Activated CD8-positive, alpha-beta memory T cell treated with anti-CD3 and anti-CD28 coated beads for 24 hours (primary cell): ENCODE data around the gene DLGAP1.
"Not testable (repeated sequence)": the region's sequence is repeated elsewhere in the genome, so short reads cannot be mapped to it uniquely, and the experiment has no call there.

Source experiments
- DNase-seq: peaks from one replicate; pipeline ENCODE4 v3.0.0-alpha.2; 2020

The DLGAP1 gene

DNA sequence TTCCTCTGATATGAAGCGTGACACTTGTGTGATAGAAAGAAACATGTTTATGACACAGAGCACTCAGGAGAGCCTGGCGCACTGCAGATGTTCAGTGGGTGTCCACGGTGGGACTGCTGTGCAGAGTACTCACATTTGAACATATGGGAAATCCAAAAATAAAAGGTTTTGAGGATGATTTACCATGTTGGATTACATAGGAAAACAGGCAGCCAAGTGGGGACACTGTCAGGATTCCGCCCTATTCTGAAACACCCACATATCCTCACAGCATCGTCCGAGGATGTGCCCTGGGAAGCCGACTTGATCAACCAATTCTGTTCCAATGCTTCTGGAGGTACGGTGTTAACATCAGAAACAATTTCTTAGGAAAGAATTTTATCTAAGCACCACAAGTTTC is 741.4 kb downstream of the DLGAP1 start:
- DNase-seq, result no peak

DNA sequence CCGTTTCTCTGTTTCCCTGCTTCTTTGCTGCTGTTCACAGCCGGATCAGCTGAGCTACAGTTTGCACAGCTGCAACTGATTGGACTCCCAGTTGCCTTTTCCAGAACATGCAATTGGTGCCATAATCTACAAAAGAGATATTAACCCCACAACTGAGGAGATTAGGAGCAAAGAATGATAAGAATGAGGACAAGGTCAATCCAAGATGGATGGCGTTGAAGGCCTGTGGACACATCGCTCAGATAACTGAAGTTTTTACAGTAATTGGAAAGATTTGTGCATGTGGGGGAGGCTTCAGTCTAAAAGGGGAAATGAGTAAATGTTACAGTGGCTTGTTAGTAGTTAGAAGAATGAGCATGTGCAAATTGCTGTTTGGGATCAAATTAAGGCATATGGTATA is 741.9 kb downstream of the DLGAP1 start:
- DNase-seq, result no peak

DNA sequence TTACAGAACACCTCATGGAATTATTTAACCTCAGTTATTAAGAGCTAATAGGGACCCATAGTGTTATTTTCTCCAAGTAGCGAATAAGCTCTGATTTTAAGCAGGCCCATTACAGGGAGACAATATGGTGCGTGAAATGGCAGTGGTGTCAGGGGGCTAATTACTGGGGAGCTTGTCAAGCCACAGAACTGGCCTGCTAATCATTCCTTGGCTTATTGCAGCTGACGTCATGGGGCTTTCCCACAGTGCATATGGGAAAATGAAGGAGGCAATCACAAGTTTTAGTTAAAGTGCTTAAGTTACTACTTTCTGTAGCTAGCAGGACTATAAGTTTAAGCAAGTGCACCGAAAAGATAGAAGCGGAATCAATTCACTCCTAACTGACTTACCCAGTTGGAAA is 742.6 kb downstream of the DLGAP1 start:
- no peak for DNase-seq

DNA sequence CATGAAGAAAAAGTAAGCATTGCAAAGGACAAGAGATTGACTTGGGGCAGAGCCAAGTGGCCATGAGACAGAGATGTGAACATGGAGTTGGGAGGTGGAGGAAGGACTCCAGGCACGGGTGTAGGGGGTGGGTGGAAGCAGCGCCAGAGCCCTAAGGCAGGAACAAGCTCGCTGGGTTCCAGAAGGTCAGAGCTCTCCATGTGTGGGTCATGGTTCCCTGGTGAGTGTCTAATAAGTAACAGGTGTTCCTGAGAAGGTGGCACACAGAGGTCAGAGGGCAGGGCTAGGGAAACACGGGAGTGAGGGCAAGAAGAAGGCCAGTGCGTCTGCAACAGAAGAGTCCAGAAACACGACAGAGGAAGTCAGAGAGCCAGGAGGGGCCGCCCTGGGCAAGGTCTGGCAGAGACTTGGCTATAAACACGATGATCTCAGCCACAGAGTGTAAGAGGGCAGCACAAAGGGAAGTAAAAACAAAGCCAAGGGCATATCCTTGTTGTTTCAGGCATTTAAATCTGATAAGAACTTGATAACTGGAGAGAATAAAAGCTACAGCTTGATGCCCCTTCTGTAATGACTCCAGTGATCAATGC is 744.3 kb downstream of the DLGAP1 start:
- no peak for DNase-seq

DNA sequence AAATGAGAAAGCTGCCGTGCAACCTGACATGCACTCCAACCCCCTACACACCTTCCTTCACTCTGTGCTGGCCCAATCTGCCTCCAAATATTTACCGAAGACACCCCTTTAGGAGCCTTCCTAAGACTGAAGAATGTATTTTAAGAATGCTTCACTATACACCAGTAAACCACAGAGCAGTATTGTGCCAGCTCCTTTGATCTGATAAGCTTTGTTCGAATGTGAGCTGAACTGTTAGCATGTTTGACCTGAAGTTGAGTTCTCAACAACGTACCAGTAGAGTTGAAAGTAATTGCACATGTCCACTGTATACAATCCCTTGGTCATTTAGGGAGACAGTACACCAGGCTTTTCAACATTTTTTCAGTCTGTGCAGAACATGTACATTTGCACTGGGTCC is 745.9 kb downstream of the DLGAP1 start:
- no peak for DNase-seq

DNA sequence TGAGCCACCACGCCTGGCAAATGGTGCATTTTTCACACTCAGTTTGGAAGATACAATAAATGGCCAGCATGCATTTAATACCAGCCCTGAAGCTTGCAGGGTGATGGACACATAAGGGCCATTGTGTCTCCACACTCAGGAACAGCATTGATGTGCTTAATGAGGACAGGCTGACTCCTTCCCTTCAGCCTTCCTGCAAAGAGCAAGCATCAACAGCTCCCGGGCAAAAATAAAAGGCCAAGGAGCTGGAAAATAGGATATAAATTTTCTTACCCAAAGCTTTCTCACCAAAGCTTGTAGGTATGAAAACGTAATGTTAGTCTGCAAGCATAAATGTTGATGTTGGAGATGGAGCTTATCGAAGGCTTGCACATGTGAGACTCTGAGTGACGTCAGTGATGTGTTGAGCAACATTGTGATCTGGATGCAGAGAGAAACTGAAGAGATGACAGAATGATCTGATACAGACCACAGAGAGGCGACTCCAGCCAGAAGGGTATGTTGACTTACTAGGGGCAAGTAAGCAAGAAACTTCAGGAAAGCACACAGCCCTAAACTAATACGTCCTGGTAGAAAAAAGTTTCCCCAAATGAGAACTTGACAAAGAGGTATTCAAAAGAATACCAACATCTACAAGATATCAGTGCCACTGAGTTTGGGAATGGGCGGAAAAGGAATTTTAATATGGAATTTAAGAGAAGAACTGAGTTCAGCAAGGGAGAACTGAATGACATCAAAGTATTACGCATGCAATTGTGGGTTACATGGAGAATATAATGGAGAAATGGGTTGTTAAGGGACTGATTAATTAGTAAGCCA is 748.6 kb downstream of the DLGAP1 start:
- DNase-seq, result no peak

DNA sequence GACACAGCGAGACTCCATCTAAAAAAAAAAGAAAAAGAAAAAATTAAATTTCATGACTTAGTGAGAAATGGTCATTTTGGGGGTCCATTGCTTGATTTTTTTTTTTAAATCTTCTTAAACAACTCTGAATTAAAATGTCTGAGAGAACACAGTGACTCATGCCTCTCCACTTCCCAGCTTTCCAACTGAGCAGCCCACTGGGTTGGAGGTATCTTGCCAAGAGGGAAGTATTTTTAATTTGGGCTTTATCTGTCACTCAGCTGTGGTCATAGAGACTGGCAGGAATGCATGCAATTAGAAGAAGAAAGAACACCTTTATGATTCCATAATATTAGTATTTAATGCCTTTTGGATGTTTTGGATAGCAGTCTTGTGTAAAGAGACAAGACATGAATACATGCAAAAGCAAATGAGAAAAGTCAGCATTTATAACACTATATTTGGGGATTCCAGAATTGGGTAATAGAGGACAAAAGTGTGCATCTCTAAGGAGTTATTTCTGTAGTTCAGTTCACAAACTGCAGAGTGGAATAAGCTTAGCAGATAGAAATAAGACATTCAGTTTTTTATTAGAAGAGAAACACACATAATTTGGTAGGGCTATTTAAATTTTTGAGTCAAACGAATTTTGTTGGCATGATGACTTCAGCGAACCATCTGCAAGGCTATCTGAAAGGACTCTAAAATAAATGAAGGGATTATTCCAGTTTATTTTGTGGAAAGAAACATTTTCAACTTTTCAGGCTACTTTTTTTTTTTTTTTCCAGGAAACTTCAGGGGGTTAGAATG is 750.4 kb downstream of the DLGAP1 start:
- DNase-seq, result no peak

DNA sequence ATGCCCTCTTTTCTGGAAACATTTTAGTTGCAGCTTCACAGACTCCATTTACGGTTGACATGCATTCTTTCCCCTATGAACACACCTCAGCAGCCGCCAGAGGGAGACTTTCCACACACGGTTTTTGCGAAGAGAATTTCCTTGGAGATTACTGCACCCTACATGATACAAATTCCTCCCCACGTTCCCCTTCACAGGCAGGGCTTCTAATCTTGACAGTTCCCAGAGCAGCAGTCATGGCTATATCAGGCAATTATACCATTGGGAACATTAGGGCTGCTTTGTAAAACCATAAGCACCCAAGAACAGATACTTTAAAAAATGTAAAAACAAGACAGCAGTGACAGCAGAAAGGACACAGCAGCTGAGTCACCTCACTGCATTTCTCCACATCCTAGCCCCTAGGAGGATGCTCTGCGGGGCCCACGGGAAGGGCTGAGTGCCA is 751.4 kb downstream of the DLGAP1 start:
- DNase-seq, result no peak

DNA sequence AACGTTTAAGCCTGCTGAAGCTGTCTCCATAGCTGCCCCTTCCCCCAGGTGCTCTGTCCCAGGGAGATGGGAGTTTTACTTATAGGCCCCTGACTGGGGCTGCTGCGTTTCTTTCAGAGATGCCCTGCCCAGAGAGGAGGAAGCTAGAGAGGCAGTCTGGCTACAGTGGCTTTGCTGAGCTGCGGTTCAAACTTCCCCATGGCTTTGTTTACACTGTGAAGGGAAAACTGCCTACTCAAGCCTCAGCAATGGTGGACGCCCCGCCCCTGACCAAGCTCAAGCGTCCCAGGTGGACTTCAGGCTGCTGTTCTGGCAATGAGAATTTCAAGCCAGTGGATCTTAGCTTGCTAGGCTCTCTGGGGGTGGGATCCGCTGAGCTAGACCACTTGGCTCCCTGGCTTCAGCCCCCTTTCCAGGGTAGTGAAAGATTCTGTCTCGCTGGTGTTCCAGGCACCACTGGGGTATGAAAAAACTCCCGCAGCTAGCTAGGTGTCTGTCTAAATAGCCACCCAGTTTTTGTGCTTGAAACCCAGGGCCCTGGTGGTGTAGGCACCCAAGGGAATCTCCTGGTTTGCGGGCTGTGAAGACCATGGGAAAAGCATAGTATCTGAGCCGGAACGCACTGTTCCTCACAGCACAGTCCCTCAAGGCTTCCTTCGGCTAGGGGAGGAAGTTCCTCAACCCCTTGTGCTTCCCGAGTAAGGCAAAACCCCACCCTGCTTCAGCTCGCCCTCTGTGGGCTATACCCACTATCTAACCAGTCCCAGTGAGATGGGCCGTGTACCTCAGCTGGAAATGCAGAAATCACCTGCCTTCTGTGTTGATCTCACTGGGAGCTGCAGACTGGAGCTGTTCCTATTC is 755.2 kb downstream of the DLGAP1 start:
- not testable (repeated sequence) for DNase-seq

DNA sequence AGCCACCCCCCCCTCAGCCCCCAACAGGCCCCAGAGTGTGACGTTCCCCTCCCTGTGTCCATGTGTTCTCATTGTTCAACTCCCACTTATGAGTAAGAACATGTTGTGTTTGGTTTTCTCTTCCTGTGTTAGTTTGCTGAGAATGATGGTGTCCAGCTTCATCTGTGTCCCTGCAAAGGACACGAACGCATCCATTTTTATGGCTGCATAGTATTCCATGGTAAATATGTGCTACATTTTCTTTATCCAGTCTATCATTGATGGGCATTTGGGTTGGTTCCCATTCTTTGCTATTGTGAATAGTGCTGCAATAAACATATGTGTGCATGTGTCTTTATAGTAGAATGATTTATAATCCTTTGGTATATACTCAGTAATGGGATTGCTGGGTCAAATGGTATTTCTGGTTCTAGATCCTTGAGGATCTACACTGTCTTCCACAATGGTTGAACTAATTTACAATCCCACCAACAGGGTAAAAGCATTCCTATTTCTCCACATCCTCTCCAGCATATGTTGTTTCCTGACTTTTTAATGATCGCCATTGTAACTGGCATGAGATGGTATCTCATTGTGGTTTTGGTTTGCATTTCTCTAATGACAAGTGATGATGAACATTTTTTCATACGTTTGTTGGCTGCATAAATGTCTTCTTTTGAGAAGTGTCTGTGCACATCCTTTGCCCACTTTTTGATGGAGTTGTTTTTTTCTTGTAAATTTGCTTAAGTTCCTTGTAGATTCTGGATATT is 760.9 kb downstream of the DLGAP1 start:
- not testable (repeated sequence) for DNase-seq

DNA sequence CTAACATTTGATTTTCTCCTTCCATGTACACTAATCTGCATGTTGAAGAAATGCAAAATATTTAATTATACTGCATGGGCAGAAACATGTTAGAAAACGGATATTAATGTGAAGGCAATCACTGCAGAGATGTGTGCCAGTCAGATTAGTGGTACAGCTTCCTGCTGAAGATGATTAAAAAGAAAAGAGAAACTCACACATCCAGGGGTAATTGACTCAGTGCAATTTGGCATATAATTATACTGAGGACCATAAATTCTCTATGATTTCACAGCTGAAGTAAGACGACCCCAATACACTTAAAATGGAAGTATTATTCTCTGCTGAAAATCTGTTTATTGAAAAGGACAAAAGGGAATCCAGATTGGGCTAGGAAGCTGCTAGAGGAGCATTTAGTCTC is 761.7 kb downstream of the DLGAP1 start:
- DNase-seq, result no peak

DNA sequence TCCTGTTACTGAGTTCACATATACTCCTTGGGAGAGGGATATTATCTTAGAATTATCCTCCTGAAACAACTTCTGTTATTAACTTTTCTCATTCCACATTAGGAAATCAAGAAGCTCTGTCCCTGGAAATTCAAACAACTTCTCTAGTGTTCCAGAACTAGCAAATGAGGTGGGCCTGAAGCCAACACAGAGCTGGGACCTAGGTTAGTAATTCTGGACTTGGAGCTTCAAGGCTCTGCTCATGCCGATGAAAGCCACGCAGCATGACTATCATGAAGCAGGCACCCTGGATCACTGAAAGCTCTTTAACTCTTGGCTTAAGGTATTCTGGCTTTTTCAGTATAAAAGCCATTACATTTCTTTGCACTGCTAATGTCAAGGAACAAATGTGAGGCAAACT is 762.4 kb downstream of the DLGAP1 start:
- DNase-seq, result no peak

DNA sequence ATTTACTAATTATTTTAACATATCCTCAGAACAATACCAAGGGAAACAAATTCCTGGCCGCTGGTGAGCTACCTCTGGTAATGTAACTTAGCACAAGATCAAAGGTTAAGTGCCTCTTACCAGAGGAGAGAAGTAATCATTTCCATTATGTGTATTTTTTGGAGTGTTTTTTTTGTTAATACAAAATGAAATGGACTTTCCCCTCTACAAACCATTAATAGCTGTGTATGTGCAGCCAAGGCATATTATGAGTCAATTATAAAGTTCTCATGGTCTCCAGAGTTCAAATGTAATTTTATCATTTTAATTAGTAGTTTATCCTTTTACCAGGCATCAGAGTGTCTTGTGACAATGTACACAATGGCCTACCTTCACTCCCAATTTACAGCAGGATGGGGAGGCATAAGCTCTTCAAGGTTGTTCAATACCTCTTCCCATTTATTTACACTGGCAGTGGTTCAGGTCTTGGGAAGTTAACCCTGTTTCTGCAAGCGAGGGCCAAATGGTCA is 762.9 kb downstream of the DLGAP1 start:
- DNase-seq, result no peak

DNA sequence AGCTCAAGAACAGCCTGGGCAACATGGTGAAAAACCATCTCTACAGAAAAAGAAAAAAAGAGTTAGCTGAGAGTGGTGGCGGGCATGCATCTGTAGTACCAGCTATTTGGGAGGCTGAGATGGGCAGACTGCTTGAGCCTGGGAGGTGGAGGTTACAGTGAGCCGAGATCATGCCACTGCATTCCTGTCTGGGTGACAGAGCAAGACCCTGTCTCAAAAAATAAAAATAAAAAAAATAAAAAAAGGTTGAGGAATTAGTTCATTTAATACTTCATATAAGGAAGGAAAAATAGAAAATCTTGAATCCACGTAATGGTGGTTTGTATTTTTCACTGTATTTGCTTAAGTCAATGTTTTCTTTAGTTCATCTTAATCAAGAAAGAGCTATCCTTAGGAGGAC is 763.4 kb downstream of the DLGAP1 start:
- DNase-seq, result no peak

DNA sequence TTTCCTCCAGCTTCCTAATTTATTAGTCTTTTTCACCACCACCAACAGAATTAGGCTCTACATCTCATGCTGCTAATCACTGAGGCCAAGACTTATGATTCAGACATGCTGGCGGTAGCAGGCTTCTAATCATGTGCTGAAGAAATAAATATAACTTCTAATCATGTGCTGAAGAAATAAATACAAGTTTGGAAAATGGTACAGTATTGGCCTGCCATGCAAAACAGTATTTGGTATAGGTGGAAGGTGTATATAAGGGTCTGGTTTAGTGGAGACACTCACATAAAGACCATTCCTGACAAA is 764.4 kb downstream of the DLGAP1 start:
- no peak for DNase-seq

DNA sequence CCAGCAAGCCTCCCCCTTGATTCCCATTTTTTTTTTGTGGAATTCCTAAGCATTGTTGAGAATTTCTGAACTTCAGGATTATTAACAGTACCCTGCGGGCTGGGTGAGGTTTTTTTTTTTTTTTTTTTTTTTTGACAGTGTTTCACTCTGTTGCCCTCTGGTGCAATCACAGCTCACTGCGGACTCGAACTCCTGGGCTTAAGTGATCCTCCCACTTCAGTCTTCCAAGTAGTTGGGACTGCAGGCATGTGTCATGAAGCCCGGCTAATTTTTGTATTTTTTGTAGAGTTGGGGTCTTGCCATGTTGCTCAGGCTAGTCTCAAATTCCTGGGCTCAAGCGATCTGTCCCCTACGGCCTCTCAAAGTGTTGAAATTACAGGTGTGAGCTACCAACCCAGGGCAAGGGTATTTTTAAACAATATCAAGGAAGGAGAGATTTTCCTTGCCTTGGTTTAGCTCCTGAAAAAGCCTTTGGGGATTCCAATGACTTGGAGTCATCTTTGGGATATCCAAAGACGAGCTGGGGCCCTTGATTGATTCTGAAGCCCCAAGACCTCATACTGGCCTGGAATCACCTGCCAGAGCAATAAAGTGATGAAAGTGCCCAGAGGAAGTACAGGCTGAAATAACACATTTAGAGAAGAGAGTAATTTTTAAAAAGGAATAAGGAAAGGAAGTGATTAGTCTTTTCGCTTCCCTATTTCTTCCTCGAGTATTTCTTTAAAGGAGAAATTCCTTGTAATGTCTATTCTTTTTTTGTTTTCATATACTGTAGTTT is 764.9 kb downstream of the DLGAP1 start:
- DNase-seq, result no peak

DNA sequence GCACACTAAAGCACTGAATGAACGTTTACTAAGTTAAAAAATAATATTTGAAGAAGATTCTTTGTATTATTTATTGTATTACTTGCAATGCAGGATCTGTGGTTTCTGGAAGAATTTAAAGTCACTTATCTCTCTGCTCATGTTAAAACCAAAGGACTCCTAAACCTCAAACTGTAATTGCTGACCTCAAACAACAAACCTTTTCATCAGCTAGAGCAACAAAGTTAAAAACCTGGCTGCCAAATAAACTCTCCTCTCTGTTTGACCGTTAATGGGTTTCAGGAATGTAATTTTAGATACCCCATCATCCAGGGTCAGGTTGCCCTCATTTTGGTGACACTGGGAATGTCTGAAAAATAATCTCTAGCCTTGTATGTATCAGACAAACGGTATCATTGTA is 766.0 kb downstream of the DLGAP1 start:
- DNase-seq, result no peak

DNA sequence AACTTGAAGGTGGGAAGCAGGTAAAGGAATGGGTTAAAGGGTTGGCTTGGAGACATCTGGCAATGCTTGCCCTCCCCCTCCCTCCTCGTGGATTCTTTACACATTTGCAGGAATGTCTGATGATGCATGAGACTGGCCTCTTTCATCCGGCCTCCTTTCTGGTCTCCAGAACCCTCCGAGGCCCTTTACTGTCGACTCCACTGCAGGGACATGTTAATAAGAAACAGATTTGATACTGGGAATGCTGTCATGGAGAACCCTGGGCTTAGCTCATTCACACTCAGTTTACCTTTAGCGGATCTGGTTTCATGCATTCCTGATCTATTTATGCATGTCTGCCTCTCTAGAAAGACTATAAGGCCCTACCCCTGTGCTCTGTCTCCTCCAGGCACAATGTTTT is 766.4 kb downstream of the DLGAP1 start:
- no peak for DNase-seq

DNA sequence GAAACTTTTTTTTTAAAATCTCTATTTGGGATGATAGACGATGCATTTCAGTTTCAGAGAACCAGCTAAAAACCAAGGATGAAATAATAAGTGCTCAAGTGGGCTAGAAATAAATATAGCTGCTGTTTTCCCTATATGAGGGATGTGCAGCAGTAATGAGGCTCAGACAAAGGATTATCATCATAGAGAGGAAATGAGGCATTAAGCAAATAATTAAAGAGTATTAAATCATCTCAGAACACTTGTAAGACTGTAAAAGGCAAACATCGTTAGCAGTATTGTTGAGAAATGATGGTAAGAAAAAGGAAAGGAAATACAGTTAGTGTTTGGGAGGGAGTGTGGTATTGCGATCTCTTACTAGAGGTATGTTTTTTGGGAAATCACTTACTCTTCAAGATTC is 771.6 kb downstream of the DLGAP1 start:
- DNase-seq, result no peak

DNA sequence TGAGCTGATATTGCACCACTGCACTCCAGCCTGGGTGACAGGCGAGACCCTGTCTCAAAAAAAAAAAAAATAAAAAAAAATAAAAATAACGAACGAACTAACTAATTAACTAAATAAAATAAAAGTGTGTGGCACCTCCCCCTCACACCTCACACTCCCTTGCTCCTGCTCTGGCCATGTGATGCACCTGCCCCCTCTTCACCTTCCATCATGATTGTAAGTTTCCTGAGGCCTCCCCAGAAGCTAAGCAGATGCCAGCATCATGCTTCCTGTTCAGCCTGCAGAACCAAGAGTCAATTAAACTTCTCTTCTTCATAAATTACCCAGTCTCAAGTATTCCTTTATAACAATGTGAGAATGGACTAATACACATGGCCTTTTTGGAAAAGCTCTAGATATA is 773.0 kb downstream of the DLGAP1 start:
- no peak for DNase-seq

DNA sequence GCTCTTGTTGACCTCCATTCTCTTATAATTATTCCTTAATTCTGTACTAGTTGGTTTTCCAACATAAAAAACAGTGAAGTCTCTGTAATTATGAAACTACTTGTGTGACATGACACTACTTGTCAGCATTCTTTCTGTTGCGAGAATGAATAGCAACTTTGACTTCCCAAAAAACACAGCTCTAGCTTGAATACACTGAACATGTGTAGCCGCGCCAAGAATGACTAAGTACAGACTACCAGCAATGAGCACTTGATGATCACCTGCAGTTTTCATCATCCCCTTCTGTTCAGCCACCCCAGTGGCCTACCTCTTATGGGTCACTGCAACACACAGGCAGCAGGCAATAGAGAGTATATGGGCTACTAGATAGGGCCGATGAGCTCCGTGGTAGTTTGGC is 775.9 kb downstream of the DLGAP1 start:
- no peak for DNase-seq
